Upper lobe of right lung (tissue), 1 donor: Measurements from ENCODE around the gene EIF3L. TPM values are rescaled to one million over a fixed set of nuclear protein-coding genes. Genes with fewer than 3 reads are reported as not detected.
A peak's percentile ranks its signal among the peaks of the same experiment; 100 is the strongest.

ENCODE experiments used
- ATAC-seq: fragments of 200-7000 bp; cut with Tn5 transposase; one replicate; pipeline ENCODE4 v1.9.1; 2020; ENCODE audit warnings: mild to moderate bottlenecking, moderate library complexity
- DNase-seq: peaks from one replicate; pipeline ENCODE4 v3.0.0-alpha.2; 2020
- H3K27ac ChIP-seq: fragments of 200-600 bp; one replicate; pipeline ENCODE4 v1.8.0; 2022
- H3K27me3 ChIP-seq: fragments of 200-600 bp; one replicate; pipeline ENCODE4 v1.8.0; 2022; ENCODE audit warnings: mild to moderate bottlenecking
- H3K36me3 ChIP-seq: fragments of 200-600 bp; one replicate; pipeline ENCODE4 v1.8.0; 2022
- H3K4me1 ChIP-seq: fragments of 200-600 bp; one replicate; pipeline ENCODE4 v1.8.0; 2022
- H3K4me3 ChIP-seq: fragments of 200-600 bp; one replicate; pipeline ENCODE4 v1.8.0; 2022; ENCODE audit warnings: mild to moderate bottlenecking
- H3K9me3 ChIP-seq: fragments of 200-600 bp; one replicate; pipeline ENCODE4 v1.8.0; 2022
- intact Hi-C: fragments of 100-400 bp; cut with DNase I; formaldehyde crosslinking; loops from one replicate; pipeline ENCODE4 v1.11.0; 2022
- total RNA-seq: library from RNA; stranded (reverse); fragmentation: NEBNext Ultra II Directional; extraction: Animal tissue kit (Norgen Biotek cat#: 25700); gene quantifications from one replicate; pipeline ENCODE4 v1.2.1, GENCODE V29; 2021
- TF ChIP-seq, protein P1 (sequence below): fragments of 200-600 bp; IDR thresholded peaks from one replicate; pipeline ENCODE4 v1.8.0; 2022; ENCODE audit warnings: antibody characterized with exemption
- donor health status: DM: no; HTN: yes; CAD: no; lungs with severe emphysema.

Gene EIF3L
- total RNA-seq, 1 donor from 2014 or later, result 369 TPM

DNA sequence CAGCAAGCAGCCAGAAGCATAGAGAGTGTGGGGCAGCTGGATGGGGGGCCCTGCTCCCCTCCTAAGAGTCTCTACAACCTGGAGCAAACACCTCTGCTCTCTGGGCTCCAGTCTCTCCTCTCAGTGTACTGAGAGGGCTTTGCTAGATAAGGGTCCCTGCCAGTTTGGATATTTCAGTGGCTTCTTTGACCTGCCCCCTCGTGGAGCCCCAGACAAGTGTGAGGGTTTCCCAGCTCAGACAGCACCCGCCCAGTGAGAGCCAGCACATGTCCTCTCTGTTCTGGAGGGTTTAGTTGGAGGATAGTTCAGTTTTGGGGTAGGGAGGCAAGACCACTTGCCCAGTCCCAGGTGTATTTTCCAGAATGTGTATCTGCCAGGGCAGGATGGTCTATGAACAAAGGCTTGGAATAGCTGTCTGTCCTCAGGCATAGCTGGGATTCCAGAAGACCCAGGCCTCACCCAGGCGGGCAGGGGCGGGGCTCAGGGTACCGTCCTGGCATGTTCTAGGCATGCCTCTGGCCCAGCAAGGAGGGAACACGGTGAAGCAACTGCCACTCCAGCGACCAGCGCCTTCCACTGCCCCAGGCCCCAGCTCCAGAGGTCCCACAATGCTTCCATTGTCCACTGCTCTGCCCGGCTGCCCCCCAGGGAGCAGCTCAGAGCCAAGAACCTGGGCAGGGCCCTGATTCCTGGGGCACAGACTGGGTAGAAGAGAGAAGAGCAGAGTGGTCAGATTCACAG, 49.4 kb downstream of the EIF3L start:
- no peak overlapping the region for H3K4me3 ChIP-seq
- peak overlapping the region; percentile 8 for H3K27ac ChIP-seq
- no peaks in the 10 kb centered on the region for H3K9me3 ChIP-seq
- ATAC-seq (peak; percentile 75), DNase-seq (peak; percentile 81)
- intact Hi-C loops, result no loop called here
- H3K4me1 ChIP-seq, result peaks cover 27% of the 10 kb centered on the region
- no peaks in the 10 kb centered on the region for H3K36me3 ChIP-seq
- TF ChIP-seq, protein P1, sequence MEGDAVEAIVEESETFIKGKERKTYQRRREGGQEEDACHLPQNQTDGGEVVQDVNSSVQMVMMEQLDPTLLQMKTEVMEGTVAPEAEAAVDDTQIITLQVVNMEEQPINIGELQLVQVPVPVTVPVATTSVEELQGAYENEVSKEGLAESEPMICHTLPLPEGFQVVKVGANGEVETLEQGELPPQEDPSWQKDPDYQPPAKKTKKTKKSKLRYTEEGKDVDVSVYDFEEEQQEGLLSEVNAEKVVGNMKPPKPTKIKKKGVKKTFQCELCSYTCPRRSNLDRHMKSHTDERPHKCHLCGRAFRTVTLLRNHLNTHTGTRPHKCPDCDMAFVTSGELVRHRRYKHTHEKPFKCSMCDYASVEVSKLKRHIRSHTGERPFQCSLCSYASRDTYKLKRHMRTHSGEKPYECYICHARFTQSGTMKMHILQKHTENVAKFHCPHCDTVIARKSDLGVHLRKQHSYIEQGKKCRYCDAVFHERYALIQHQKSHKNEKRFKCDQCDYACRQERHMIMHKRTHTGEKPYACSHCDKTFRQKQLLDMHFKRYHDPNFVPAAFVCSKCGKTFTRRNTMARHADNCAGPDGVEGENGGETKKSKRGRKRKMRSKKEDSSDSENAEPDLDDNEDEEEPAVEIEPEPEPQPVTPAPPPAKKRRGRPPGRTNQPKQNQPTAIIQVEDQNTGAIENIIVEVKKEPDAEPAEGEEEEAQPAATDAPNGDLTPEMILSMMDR, result no peak
- no peaks in the 10 kb centered on the region for H3K27me3 ChIP-seq

- peak overlapping the region; percentile 66 for H3K27ac ChIP-seq
- no peaks in the 10 kb centered on the region for H3K36me3 ChIP-seq
- H3K27me3 ChIP-seq, result no peaks in the 10 kb centered on the region
- peaks cover 15% of the 10 kb centered on the region for H3K4me1 ChIP-seq
- no peaks in the 10 kb centered on the region for H3K9me3 ChIP-seq
- DNase-seq, result no peak
- TF ChIP-seq, protein P1, result no peak
- peak overlapping the region; percentile 53 for H3K4me3 ChIP-seq
- intact Hi-C loops, result no loop called here
- peak; percentile 49 for ATAC-seq
Measured at GRCh38 chr22:37904572-37905533, 55.6 kb downstream of the EIF3L start.

DNA sequence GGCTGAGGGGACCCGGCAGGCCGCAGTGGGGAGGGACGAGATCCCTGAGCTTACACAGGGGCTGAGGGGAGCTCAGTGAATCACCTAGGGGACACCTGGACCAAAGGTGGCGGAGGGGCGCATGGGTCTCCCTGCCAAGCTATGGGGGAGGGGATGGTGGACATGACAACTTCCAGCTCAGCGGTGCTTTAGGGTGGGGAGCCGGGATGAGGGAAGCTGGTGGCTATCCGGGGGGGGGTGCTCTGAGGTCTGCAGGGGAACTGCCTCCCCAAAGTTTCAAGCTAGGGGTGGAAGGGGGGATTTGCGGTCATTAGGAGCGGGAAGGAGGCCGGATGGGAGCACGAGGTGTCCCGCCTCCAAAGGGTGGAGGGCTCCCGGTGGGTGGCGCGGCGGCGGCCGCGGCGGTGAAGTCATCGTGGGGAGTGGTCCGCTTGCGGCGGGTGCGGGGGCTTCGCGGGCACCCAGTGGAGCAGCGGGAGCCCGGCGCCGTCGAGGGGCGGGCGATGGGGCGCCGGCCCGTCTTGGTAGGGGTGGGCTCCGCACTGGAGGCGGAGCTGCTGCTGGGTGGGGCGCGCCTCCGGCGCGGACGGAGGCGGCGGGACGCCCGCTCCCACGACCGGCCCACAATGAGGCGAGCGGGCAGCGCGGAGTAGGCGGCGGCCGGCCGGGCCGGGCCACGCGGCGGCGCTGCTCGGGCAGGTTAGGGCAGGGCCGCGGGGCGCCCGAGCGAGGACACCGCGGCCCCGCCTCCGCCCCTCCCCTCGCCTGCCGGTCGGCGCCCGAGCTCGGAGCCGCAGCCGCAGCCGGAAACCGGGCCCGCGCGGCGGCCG, 56.5 kb downstream of the EIF3L start, which contains the start of gene MICALL1:
TSS of gene MICALL1 (plus strand) at position 764 of the 830 bp plus-strand sequence. CDS start 126 bp downstream, outside the sequence.
- peak within 1 kb of the TSS; percentile 55 for H3K4me3 ChIP-seq
- ATAC-seq (peak; percentile 92), DNase-seq (peak; percentile 89)
- H3K36me3 ChIP-seq, result no peaks in the 10 kb centered on the region
- peaks cover 15% of the 10 kb centered on the region for H3K4me1 ChIP-seq
- no peaks in the 10 kb centered on the region for H3K9me3 ChIP-seq
- intact Hi-C loops, result no loop called here
- H3K27ac ChIP-seq, result peak within 1 kb of the TSS; percentile 66
- no peaks in the 10 kb centered on the region for H3K27me3 ChIP-seq
- TF ChIP-seq, protein P1, result no peak

DNA sequence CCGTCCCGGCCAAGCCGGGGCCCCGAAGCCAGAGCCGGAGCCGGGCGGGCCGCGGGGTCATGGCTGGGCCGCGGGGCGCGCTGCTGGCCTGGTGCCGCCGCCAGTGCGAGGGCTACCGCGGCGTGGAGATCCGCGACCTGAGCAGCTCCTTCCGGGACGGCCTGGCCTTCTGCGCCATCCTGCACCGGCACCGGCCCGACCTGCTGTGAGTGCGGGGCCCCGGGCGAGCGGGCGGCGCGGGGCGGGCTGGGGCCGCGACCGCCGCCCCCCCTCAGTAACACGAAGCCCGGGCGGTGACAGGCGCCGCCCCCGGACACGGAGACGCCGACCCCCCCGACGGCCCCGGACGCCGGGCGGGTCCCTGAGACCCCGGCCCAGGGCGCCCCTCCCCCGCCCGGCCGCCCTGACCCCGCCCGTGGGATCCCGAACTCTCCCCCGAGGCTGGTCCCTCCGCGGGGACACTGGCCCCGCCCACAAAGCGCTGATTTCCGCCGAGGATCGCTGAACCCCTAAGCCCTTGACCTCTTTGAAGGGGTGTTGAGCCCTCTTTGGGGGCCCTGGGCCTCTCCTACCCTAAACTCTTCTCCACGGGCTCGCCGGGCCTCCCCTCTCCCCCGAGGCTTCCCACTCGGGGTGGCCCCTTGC, 57.3 kb downstream of the EIF3L start:
- intact Hi-C loops, result no loop called here
- DNase-seq (no peak), ATAC-seq (peak; percentile 8)
- no peaks in the 10 kb centered on the region for H3K36me3 ChIP-seq
- no peaks in the 10 kb centered on the region for H3K27me3 ChIP-seq
- no peaks in the 10 kb centered on the region for H3K9me3 ChIP-seq
- TF ChIP-seq, protein P1, result no peak
- peak overlapping the region; percentile 55 for H3K4me3 ChIP-seq
- peaks cover 15% of the 10 kb centered on the region for H3K4me1 ChIP-seq
- H3K27ac ChIP-seq, result peak overlapping the region; percentile 63
